Gastrocnemius medialis (tissue), 4 donors: ENCODE data around the gene PDF.
A peak's percentile ranks its signal among the peaks of the same experiment; 100 is the strongest.

Experiments used
- CTCF ChIP-seq, 5 experiments: fragments of 450-650 bp in 3 of 5; fragments of 200-600 bp in 2 of 5; sonication (generic) in 2 of 5; IDR thresholded peaks in 4 of 5; conservative IDR thresholded peaks in 1 of 5; 1 replicate in 4 of 5; 2 replicates in 1 of 5; pipeline ENCODE4 v1.5.1; 2016 to 2019; ENCODE audit warnings: antibody characterized with exemption in 5 of 5, mild to moderate bottlenecking in 3 of 5, moderate library complexity in 3 of 5
- POLR2A ChIP-seq, 2 donors: fragments of 450-650 bp; IDR thresholded peaks; one replicate each; pipeline ENCODE4 v1.6.1; 2017; ENCODE audit warnings: antibody characterized with exemption in 2 of 2, mild to moderate bottlenecking in 2 of 2, moderate library complexity in 2 of 2

- TF ChIP-seq CTCF (IDR thresholded peaks at IDR 0.05 in 4 of 5, conservative IDR thresholded peaks at IDR 0.05 in 1 of 5) (peak; percentile 86 to 93 (median 89)), POLR2A (IDR thresholded peaks at IDR 0.05) (peak; percentile 41 to 52)
Observed at GRCh38 chr16:69339289-69340094, 9.1 kb upstream of the PDF start, which contains the start of the genes COG8 and NIP7.
